Measurements from ENCODE around the gene MEF2D.
A peak's percentile ranks its signal among the peaks of the same experiment; 100 is the strongest.

Gene MEF2D

GRCh38 chr1:156523801-156524480, 23.4 kb upstream of the MEF2D start:
- DNase-seq: no peak

GRCh38 chr1:156522443-156522970, 21.9 kb upstream of the MEF2D start:
- DNase-seq: no peak

GRCh38 chr1:156517748-156518147, 17.2 kb upstream of the MEF2D start:
- DNase-seq: no peak

GRCh38 chr1:156516821-156517220, 16.2 kb upstream of the MEF2D start:
- no peak for DNase-seq

- DNase-seq: no peak
Observed at GRCh38 chr1:156515956-156516355, 15.4 kb upstream of the MEF2D start.

GRCh38 chr1:156513185-156513584, 12.6 kb upstream of the MEF2D start:
- DNase-seq: no peak

GRCh38 chr1:156511644-156512043, 11.1 kb upstream of the MEF2D start:
- DNase-seq: no peak

- no peak for DNase-seq
Observed at GRCh38 chr1:156510709-156511108, 10.1 kb upstream of the MEF2D start.

- no peak for DNase-seq
Observed at GRCh38 chr1:156509424-156510034, 9.0 kb upstream of the MEF2D start.

GRCh38 chr1:156508955-156509234, 8.3 kb upstream of the MEF2D start:
- DNase-seq: no peak

- DNase-seq: no peak
Observed at GRCh38 chr1:156508205-156508954, 7.8 kb upstream of the MEF2D start.

GRCh38 chr1:156506450-156506849, 5.9 kb upstream of the MEF2D start:
- no peak for DNase-seq

GRCh38 chr1:156505679-156506298, 5.2 kb upstream of the MEF2D start:
- no peak for DNase-seq

GRCh38 chr1:156504821-156505678, 4.5 kb upstream of the MEF2D start:
- peak; percentile 99 for DNase-seq

- DNase-seq: no peak
Observed at GRCh38 chr1:156504438-156504813, 3.9 kb upstream of the MEF2D start.

GRCh38 chr1:156503698-156504437, 3.3 kb upstream of the MEF2D start:
- no peak for DNase-seq

GRCh38 chr1:156502894-156503697, 2.5 kb upstream of the MEF2D start:
- no peak for DNase-seq

GRCh38 chr1:156502391-156502893, 1.9 kb upstream of the MEF2D start:
- DNase-seq: no peak

GRCh38 chr1:156500793-156501506, 375 bp upstream of the MEF2D start:
- DNase-seq: peak; percentile 91 to 94

Measured in activated CD4-positive, alpha-beta T cell treated with anti-CD3 and anti-CD28 coated beads for 4 hours (primary cell).